ENCODE measurements around the gene S1PR4.
"Not testable (repeated sequence)": the region's sequence is repeated elsewhere in the genome, so short reads cannot be mapped to it uniquely, and the experiment has no call there.

Gene S1PR4

GRCh38 chr19:3183721-3184641 lies 5.4 kb downstream of the S1PR4 start:
- DNase-seq, result no peak

- DNase-seq, result peak; percentile 68
These were observed 6.4 kb downstream of the S1PR4 start for GRCh38 chr19:3184847-3185460.

GRCh38 chr19:3185461-3186159 lies 7.0 kb downstream of the S1PR4 start, which contains the start of gene NCLN:
Gene NCLN, plus strand, starts transcription at chr19:3185930. Its CDS starts 101 bp downstream, at chr19:3186031.
- peak; percentile 86 for DNase-seq

GRCh38 chr19:3186160-3186688 lies 7.7 kb downstream of the S1PR4 start:
- no peak for DNase-seq

GRCh38 chr19:3186891-3187661 lies 8.5 kb downstream of the S1PR4 start:
- no peak for DNase-seq

- DNase-seq, result no peak
These were observed 9.3 kb downstream of the S1PR4 start for GRCh38 chr19:3187662-3188511.

GRCh38 chr19:3188627-3189596 lies 10.3 kb downstream of the S1PR4 start:
- no peak for DNase-seq

GRCh38 chr19:3189702-3190469 lies 11.3 kb downstream of the S1PR4 start:
- no peak for DNase-seq

GRCh38 chr19:3190470-3190770 lies 11.9 kb downstream of the S1PR4 start:
- no peak for DNase-seq

GRCh38 chr19:3190921-3191805 lies 12.6 kb downstream of the S1PR4 start:
- DNase-seq, result no peak

- not testable (repeated sequence) for DNase-seq
These were observed 13.2 kb downstream of the S1PR4 start for GRCh38 chr19:3191806-3192104.

GRCh38 chr19:3192228-3192635 lies 13.7 kb downstream of the S1PR4 start:
- no peak for DNase-seq

GRCh38 chr19:3192684-3193083 lies 14.1 kb downstream of the S1PR4 start:
- no peak for DNase-seq

- no peak for DNase-seq
These were observed 14.9 kb downstream of the S1PR4 start for GRCh38 chr19:3193256-3194105.

GRCh38 chr19:3194106-3195087 lies 15.8 kb downstream of the S1PR4 start:
- DNase-seq, result no peak

Measured in effector CD8-positive, alpha-beta T cell (primary cell).